Hematopoietic multipotent progenitor cell treated with erythropoietin and hydrocortisone succinate and interleukin-3 and kit ligand, for 8 days (in vitro differentiated cells): Measurements from ENCODE around the gene ZBTB34.

Source experiments
- DNase-seq: peaks from one replicate; pipeline ENCODE4 v3.0.0-alpha.2; 2015

ZBTB34 gene

DNA sequence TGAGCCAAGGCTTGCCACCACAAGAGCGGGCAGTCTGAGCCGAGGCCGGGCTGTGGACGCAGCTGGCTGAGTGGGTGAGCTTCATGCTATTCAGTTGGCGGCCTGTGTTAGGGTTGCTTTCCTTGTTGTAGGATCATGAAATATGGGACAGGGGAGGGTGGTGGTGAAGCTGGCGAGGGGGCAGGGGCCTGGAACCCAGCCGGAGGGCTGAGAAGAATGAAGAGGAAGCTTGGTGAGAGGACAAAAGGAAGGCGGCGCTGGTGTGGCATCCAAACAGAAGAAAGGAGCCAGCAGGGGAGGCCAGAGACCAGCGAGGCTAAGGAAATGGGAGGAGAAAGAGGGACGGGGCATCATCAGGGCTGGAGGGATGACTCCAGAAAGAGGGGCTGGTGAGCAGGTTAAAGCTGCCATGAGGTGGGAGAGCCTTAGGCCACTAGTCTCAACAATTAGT lies 72.5 kb downstream of the ZBTB34 start:
- DNase-seq: no peak

DNA sequence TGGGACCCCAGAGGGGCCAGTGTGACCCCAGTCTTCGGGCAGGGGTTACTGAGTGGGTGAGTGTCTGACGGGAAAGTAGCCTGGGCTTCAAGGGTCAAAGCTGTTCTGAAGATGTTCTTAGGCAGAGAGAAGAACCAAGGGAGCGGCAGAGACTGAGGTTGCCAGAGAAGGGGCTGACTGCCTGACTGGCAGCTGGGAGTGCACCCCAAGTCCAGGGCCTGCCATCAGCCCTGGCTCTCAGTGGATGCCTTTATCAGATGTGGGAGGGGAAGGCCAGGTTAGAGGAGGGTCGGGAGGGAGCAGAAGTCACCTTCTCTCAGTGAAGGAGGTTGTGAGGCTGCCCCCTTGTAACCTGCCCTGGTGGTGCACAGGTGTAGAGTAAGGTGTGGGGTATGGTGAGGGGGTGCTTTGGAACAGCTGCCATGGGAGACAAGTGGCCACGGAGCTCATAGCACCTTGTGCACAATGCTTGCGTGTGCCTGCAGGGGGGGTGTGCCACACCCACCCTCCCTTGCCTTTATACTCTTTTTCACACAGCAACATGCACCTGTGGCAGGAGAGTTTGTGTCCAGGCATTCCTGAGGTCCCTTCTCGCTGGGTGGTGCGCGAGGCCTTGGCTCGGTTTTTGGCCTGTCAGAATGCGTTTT lies 73.0 kb downstream of the ZBTB34 start:
- DNase-seq: no peak

DNA sequence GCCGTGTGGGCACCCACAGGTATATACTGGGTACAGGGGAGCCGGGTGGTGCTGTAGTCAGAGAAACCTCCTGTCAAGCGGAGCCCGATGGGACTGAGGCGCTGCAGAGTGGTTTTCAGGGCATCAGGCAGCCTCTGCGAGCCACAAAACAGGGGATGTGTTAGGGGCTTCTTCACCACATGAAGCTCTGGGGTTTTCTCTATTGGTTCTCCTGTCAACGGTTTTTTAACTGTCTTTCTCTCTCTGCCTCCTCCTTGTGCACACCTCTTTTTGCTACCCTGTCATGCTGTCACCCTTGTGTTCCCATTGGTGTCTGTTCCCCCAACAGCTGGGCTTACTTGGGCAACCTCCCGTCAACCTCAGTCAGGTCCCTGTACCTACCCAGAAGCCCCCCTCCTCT lies 74.0 kb downstream of the ZBTB34 start:
- DNase-seq: no peak
